Stimulated activated CD8-positive, alpha-beta memory T cell treated with anti-CD3 and anti-CD28 coated beads, Interleukin-4, amount 100 ng/mL, for 1 hour (primary cell): ENCODE results near the gene CAMTA1.

Experiments
- DNase-seq, 2 donors: peaks; one replicate each; pipeline ENCODE4 v3.0.0-alpha.2; 2020; ENCODE audit warnings: low read depth in 2 of 2, low spot score in 1 of 2

Gene CAMTA1

GRCh38 chr1:7223334-7224080 is 438.3 kb downstream of the CAMTA1 start:
- no peak for DNase-seq

GRCh38 chr1:7224081-7224534 is 438.9 kb downstream of the CAMTA1 start:
- DNase-seq, result no peak

GRCh38 chr1:7224644-7225043 is 439.4 kb downstream of the CAMTA1 start:
- no peak for DNase-seq

GRCh38 chr1:7225711-7226505 is 440.7 kb downstream of the CAMTA1 start:
- no peak for DNase-seq

GRCh38 chr1:7227654-7228053 is 442.4 kb downstream of the CAMTA1 start:
- no peak for DNase-seq

GRCh38 chr1:7228252-7228961 is 443.2 kb downstream of the CAMTA1 start:
- DNase-seq, result no peak

- DNase-seq, result no peak
Measured at GRCh38 chr1:7229186-7229585, 443.9 kb downstream of the CAMTA1 start.

- no peak for DNase-seq
Measured at GRCh38 chr1:7229696-7230631, 444.7 kb downstream of the CAMTA1 start.

GRCh38 chr1:7232441-7233236 is 447.4 kb downstream of the CAMTA1 start:
- no peak for DNase-seq

GRCh38 chr1:7233237-7233540 is 447.9 kb downstream of the CAMTA1 start:
- DNase-seq, result no peak

- no peak for DNase-seq
Measured at GRCh38 chr1:7233646-7234470, 448.6 kb downstream of the CAMTA1 start.

- no peak for DNase-seq
Measured at GRCh38 chr1:7234471-7234755, 449.2 kb downstream of the CAMTA1 start.

- no peak for DNase-seq
Measured at GRCh38 chr1:7235871-7236517, 450.7 kb downstream of the CAMTA1 start.

GRCh38 chr1:7236844-7237515 is 451.7 kb downstream of the CAMTA1 start:
- DNase-seq, result no peak

- DNase-seq, result no peak
Measured at GRCh38 chr1:7247158-7247557, 461.9 kb downstream of the CAMTA1 start.

- no peak for DNase-seq
Measured at GRCh38 chr1:7247791-7248548, 462.7 kb downstream of the CAMTA1 start.

- no peak for DNase-seq
Measured at GRCh38 chr1:7248549-7249199, 463.4 kb downstream of the CAMTA1 start.
